ENCODE measurements around the gene ARRB2. TPM values are rescaled to one million over a fixed set of nuclear protein-coding genes. Genes with fewer than 3 reads are reported as not detected.
"Not testable (repeated sequence)": the region's sequence is repeated elsewhere in the genome, so short reads cannot be mapped to it uniquely, and the experiment has no call there.

ARRB2 gene
- total RNA-seq, 2 experiments from 2014 or later: 163 to 176 TPM

DNA sequence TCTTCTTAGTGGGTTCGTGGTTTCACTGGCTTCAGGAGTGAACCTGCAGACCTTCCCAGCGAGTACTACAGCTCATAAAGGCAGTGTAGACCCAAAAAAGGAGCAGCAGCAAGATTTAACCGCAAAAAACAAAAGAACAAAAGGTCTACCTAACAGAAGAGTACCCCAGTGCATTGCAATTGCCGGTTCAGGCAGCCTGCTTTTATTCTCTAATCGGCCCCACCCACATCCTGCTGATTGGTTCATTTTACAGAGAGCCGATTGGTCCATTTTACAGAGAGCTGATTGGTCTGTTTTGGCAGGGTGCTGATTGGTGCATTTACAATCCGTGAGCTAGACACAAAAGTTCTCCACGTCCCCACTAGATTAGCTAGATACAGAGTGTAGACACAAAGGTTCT is 2.0 kb upstream of the ARRB2 start:
- H3K27me3 Mint-ChIP-seq: no peaks in the 10 kb centered on the region
- H3K27ac Mint-ChIP-seq: peak overlapping the region; percentile 46
- H3K36me3 Mint-ChIP-seq (ENCODE audit: low read depth): peaks cover 30% of the 10 kb centered on the region
- intact Hi-C loops (cut with micrococcal nuclease): loop anchor here (5.0 to 10.0 kb wide), 2 partner anchors 144 to 179 kb away; partner anchors contain the start of gene GGT6
- CTCF ChIA-PET: interaction anchor here (0.8 to 2.1 kb wide), 4 partner anchors 82 to 183 kb away, joined by 3 to 13 read pairs (median 4); no protein-coding TSS in a partner anchor
- POLR2A ChIA-PET: interaction anchor here (0.7 to 0.8 kb wide), 3 partner anchors 11 to 148 kb away, joined by 3 read pairs; partner anchors contain the start of gene GGT6
- TF ChIP-seq, protein P1, sequence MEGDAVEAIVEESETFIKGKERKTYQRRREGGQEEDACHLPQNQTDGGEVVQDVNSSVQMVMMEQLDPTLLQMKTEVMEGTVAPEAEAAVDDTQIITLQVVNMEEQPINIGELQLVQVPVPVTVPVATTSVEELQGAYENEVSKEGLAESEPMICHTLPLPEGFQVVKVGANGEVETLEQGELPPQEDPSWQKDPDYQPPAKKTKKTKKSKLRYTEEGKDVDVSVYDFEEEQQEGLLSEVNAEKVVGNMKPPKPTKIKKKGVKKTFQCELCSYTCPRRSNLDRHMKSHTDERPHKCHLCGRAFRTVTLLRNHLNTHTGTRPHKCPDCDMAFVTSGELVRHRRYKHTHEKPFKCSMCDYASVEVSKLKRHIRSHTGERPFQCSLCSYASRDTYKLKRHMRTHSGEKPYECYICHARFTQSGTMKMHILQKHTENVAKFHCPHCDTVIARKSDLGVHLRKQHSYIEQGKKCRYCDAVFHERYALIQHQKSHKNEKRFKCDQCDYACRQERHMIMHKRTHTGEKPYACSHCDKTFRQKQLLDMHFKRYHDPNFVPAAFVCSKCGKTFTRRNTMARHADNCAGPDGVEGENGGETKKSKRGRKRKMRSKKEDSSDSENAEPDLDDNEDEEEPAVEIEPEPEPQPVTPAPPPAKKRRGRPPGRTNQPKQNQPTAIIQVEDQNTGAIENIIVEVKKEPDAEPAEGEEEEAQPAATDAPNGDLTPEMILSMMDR (IDR thresholded peaks at IDR 0.05): no peak
- peak overlapping the region; percentile 59 for H3K4me3 Mint-ChIP-seq
- DNase-seq (peak; percentile 87), ATAC-seq (no peak)
- H3K9me3 Mint-ChIP-seq: no peaks in the 10 kb centered on the region
- H3K4me1 Mint-ChIP-seq (ENCODE audit: low read depth): peaks cover 40% of the 10 kb centered on the region

DNA sequence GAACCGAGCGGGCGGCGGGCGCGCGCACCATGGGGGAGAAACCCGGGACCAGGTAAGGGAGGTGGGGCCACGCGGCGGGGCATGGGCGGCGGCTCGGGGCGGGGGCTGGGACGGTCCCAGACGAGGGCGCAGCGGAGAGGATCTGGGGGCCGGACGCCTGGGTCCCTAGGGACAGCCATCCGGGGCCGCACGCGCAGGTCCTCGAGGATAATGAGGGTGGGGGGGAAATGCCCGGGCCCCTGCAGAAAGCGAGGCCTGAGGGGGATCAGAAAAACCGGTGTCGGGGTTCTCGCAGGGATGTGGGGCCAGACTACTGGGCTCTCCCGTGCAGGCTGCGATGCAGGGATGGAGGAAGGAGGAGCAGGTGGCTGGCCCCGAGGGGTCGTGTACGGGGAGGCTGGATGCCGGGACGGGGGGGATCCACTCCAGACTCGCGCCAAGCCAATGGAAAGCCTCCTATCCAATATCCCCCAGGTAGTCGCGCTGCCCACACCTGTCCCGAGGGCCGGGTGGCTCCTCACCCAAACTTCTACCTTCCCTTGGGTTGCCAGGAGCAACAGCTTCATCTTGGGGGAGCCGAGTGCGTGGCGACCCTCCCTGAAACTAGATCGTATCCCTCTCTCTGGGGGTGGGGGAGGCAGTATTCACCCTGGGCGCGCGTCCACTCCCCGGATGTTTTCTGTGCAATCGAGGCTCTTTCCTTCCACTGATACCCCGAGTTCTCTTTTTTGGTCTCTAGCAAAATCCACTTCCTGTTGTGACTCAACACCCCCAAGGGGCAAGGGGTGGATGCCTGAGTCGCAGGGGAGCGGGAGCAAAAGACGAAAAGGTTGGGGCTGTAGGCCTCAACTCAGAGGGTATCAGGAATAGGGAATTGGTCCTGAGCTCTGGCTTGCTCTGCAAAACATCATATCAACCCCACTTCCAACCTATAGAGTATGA is 532 bp downstream of the ARRB2 start:
- TF ChIP-seq, protein P1 (IDR thresholded peaks at IDR 0.05): no peak
- no peaks in the 10 kb centered on the region for H3K27me3 Mint-ChIP-seq
- peak; percentile 67 for DNase-seq
- H3K9me3 Mint-ChIP-seq: no peaks in the 10 kb centered on the region
- ChIA-PET CTCF (interaction anchor here (0.7 to 2.1 kb wide), 6 partner anchors 9 to 203 kb away, joined by 3 to 13 read pairs (median 4); partner anchors contain the start of gene MED11), POLR2A (interaction anchor here (0.6 to 2.7 kb wide), 11 partner anchors 8 to 229 kb away, joined by 3 to 17 read pairs (median 5); partner anchors contain the start of genes MED11, PELP1, RNF167 and SLC25A11)
- intact Hi-C loops (cut with micrococcal nuclease): no loop called here
- peak overlapping the region; percentile 94 for H3K27ac Mint-ChIP-seq
- peaks cover 47% of the 10 kb centered on the region for H3K4me1 Mint-ChIP-seq (ENCODE audit: low read depth)
- peak overlapping the region; percentile 98 for H3K4me3 Mint-ChIP-seq
- H3K36me3 Mint-ChIP-seq (ENCODE audit: low read depth): peaks cover 32% of the 10 kb centered on the region
- ATAC-seq: no peak

DNA sequence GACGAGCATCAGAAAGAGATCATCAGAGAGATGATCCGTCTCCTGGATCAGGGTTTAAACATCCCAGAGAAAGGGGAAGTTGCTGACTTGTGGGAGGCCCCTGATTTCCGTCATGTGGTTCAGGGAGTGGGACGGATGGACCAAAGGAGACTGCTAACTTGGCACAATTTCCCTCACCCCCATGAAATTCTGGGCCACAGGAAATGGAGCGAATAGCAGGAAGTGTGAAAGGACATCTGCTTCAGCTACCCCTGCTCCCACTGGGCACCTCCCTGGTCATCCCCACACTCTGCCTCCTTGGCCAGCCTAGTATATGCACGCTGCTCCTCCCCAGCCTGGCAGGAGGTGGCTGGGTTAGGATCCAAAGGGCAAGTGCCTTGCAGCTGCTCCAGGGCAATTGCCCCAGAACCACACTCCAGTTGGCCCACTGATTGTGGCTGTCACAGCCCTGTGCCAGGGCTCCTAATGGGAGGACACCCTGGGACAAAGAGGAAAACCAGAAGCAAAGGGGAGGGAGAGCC is 1.3 kb downstream of the ARRB2 start:
- H3K27ac Mint-ChIP-seq: peak overlapping the region; percentile 94
- DNase-seq (peak; percentile 17), ATAC-seq (no peak)
- H3K27me3 Mint-ChIP-seq: no peaks in the 10 kb centered on the region
- ChIA-PET POLR2A (interaction anchor here (0.6 to 2.7 kb wide), 6 partner anchors 8 to 189 kb away, joined by 3 to 17 read pairs (median 6); partner anchors contain the start of genes MED11 and PELP1), CTCF (no interaction called here)
- TF ChIP-seq, protein P1 (IDR thresholded peaks at IDR 0.05): no peak
- H3K9me3 Mint-ChIP-seq: no peaks in the 10 kb centered on the region
- intact Hi-C loops (cut with micrococcal nuclease): no loop called here
- peaks cover 46% of the 10 kb centered on the region for H3K4me1 Mint-ChIP-seq (ENCODE audit: low read depth)
- H3K36me3 Mint-ChIP-seq (ENCODE audit: low read depth): peaks cover 30% of the 10 kb centered on the region
- H3K4me3 Mint-ChIP-seq: peak overlapping the region; percentile 98

DNA sequence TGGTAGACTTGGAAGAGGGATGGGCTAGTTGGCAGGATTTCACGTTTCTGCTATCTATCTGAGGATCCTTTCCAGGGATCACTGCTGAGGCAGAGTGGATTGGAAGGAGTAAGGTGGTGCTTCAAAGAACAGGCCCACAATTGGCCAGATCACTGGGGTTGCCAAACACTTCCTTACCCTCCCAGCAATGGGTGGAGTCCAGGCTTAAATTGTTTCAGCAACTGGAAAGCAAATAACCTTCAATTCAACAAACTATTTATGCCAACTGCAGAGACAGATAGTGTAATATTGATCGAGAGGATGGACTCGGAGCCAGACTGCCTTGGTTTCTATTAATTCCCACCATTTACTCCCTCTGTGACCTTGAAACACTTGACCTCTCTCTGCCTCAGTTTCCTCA is 2.1 kb downstream of the ARRB2 start:
- TF ChIP-seq, protein P1 (IDR thresholded peaks at IDR 0.05): no peak
- ChIA-PET POLR2A (interaction anchor here (0.7 to 2.7 kb wide), 5 partner anchors 8 to 78 kb away, joined by 3 to 17 read pairs (median 7); partner anchors contain the start of genes MED11 and PELP1), CTCF (interaction anchor here (1.0 kb wide), 1 partner anchor 78 kb away, joined by 3 read pairs; no protein-coding TSS in a partner anchor)
- Mint-ChIP-seq H3K27ac (peak overlapping the region; percentile 94), H3K4me1 (ENCODE audit: low read depth) (peaks cover 50% of the 10 kb centered on the region), H3K9me3 (no peaks in the 10 kb centered on the region), H3K4me3 (peak overlapping the region; percentile 98), H3K36me3 (ENCODE audit: low read depth) (peaks cover 37% of the 10 kb centered on the region), H3K27me3 (no peaks in the 10 kb centered on the region)
- no peak for ATAC-seq
- DNase-seq: no peak
- intact Hi-C loops (cut with micrococcal nuclease): no loop called here

DNA sequence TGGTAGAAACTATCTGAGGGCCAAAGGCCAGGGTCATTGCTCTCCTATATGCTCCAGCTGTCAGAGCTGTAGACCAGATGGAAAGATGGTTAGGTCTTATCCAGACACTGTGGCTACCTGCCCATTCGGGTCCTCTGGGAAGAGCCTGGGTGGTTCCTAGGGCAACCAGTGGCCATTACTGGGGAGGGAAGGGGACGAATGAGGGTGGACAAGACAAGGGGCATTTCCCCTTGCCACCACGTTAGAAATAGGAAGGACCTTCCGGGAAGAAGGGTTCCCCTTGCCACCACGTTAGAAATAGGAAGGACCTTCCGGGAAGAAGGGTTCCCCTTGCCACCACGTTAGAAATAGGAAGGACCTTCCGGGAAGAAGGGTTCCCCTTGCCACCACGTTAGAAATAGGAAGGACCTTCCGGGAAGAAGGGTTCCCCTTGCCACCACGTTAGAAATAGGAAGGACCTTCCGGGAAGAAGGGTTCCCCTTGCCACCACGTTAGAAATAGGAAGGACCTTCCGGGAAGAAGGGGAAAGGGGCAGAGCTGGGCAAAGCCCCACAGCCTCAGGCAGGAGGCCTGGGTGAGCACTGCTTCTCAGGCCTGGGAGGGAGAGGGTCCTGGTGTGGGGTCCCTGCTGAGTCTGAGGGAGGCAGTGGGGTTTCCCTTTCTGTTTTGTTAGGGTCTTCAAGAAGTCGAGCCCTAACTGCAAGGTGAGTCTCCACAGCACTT is 4.1 kb downstream of the ARRB2 start:
- H3K36me3 Mint-ChIP-seq (ENCODE audit: low read depth): peaks cover 48% of the 10 kb centered on the region
- H3K27ac Mint-ChIP-seq: peak overlapping the region; percentile 93
- H3K4me1 Mint-ChIP-seq (ENCODE audit: low read depth): peaks cover 44% of the 10 kb centered on the region
- ChIA-PET CTCF (interaction anchor here (0.8 to 1.3 kb wide), 6 partner anchors 11 to 294 kb away, joined by 3 to 5 read pairs (median 4); partner anchors contain the start of genes CHRNE and PSMB6), POLR2A (interaction anchor here (0.6 to 1.5 kb wide), 3 partner anchors 11 to 60 kb away, joined by 3 to 5 read pairs (median 4); no protein-coding TSS in a partner anchor)
- H3K9me3 Mint-ChIP-seq; ATAC-seq; intact Hi-C loops (cut with micrococcal nuclease); H3K27me3 Mint-ChIP-seq; DNase-seq: not testable (repeated sequence)
- peak overlapping the region; percentile 74 for H3K4me3 Mint-ChIP-seq
